ENCODE data around the gene GIT2. TPM values are rescaled to one million over a fixed set of nuclear protein-coding genes. Genes with fewer than 3 reads are reported as not detected.

The GIT2 gene
- total and polyA plus RNA-seq, 2 of the 13 experiments (the other 11 are each of a cell fraction or from before 2014, with no cell fraction given): 18.4 to 19.8 TPM

GRCh38 chr12:109998904-109999648, 2.9 kb upstream of the GIT2 start, which contains the start of gene ANKRD13A (continued):
- peak; percentile 41 for TF ChIP-seq ZNF18 (CRISPR knock-in tag; IDR thresholded peaks at IDR 0.05; ENCODE audit: insufficient replicate concordance)
- peak; percentile 66; the same call in 1 of the 2 replicates for TF ChIP-seq ZNF580 (CRISPR knock-in tag; IDR thresholded peaks at IDR 0.05; ENCODE audit: borderline replicate concordance, low read depth)
- no peak for TF ChIP-seq ZNF740 (CRISPR knock-in tag; IDR thresholded peaks at IDR 0.05)
- peak; percentile 35; the same call in 1 of the 2 replicates for TF ChIP-seq FOSL2 (CRISPR knock-in tag; IDR thresholded peaks at IDR 0.05)
- no peak for TF ChIP-seq GABPA (IDR thresholded peaks at IDR 0.05; ENCODE audit: low read depth, low read length)
- TF ChIP-seq GABPA (CRISPR knock-in tag; IDR thresholded peaks at IDR 0.05; ENCODE audit: low read depth): peak; percentile 77
- TF ChIP-seq ZFP37 (CRISPR knock-in tag; IDR thresholded peaks at IDR 0.05; ENCODE audit: borderline replicate concordance): 0 out of 2 replicates have a peak, but pooled peaks have one; percentile 31
- TF ChIP-seq, protein P1, sequence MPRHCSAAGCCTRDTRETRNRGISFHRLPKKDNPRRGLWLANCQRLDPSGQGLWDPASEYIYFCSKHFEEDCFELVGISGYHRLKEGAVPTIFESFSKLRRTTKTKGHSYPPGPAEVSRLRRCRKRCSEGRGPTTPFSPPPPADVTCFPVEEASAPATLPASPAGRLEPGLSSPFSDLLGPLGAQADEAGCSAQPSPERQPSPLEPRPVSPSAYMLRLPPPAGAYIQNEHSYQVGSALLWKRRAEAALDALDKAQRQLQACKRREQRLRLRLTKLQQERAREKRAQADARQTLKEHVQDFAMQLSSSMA (CRISPR knock-in tag; IDR thresholded peaks at IDR 0.05): 0 out of 2 replicates have a peak, but pooled peaks have one; percentile 47
- TF ChIP-seq ZNF275 (CRISPR knock-in tag; IDR thresholded peaks at IDR 0.05; ENCODE audit: borderline replicate concordance): peak; percentile 59; the same call in 1 of the 2 replicates
- peak; percentile 81 for TF ChIP-seq THAP11 (CRISPR knock-in tag; IDR thresholded peaks at IDR 0.05)
- TF ChIP-seq TGIF2 (CRISPR knock-in tag; IDR thresholded peaks at IDR 0.05): peak; percentile 97
- TF ChIP-seq ATF7-NPFF (CRISPR knock-in tag; IDR thresholded peaks at IDR 0.05; ENCODE audit: low read depth): peak; percentile 87; the same call in 1 of the 2 replicates
- TF ChIP-seq, protein P2, sequence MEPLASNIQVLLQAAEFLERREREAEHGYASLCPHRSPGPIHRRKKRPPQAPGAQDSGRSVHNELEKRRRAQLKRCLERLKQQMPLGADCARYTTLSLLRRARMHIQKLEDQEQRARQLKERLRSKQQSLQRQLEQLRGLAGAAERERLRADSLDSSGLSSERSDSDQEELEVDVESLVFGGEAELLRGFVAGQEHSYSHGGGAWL (CRISPR knock-in tag; IDR thresholded peaks at IDR 0.05): no peak
- peak; percentile 34; the same call in 1 of the 2 replicates for TF ChIP-seq SIN3B (IDR thresholded peaks at IDR 0.05; ENCODE audit: low read length)
- no peak for TF ChIP-seq ZNF777 (CRISPR knock-in tag; IDR thresholded peaks at IDR 0.05)
- no peak for TF ChIP-seq ZFP36 (IDR thresholded peaks at IDR 0.05; ENCODE audit: borderline replicate concordance, low read depth, low read length, partially characterized antibody)
- TF ChIP-seq, protein P3, sequence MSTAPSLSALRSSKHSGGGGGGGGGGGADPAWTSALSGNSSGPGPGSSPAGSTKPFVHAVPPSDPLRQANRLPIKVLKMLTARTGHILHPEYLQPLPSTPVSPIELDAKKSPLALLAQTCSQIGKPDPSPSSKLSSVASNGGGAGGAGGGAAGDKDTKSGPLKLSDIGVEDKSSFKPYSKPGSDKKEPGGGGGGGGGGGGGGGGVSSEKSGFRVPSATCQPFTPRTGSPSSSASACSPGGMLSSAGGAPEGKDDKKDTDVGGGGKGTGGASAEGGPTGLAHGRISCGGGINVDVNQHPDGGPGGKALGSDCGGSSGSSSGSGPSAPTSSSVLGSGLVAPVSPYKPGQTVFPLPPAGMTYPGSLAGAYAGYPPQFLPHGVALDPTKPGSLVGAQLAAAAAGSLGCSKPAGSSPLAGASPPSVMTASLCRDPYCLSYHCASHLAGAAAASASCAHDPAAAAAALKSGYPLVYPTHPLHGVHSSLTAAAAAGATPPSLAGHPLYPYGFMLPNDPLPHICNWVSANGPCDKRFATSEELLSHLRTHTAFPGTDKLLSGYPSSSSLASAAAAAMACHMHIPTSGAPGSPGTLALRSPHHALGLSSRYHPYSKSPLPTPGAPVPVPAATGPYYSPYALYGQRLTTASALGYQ (CRISPR knock-in tag; IDR thresholded peaks at IDR 0.05): peak; percentile 61; the same call in 1 of the 2 replicates
- TF ChIP-seq SP140L (CRISPR knock-in tag; IDR thresholded peaks at IDR 0.05; ENCODE audit: borderline replicate concordance): peak; percentile 83; the same call in 1 of the 2 replicates
- no peak for TF ChIP-seq STAT5B (CRISPR knock-in tag; IDR thresholded peaks at IDR 0.05)
- no peak for TF ChIP-seq PRMT3 (CRISPR knock-in tag; IDR thresholded peaks at IDR 0.05; ENCODE audit: borderline replicate concordance, low read depth)
- TF ChIP-seq TCF7L2 (IDR thresholded peaks at IDR 0.05; ENCODE audit: low read depth, low read length): no peak
- TF ChIP-seq GATAD2A (CRISPR knock-in tag; IDR thresholded peaks at IDR 0.05): peak; percentile 56

Data from HepG2 (cell line).